Neural progenitor cell (in vitro differentiated cells): Measurements from ENCODE around the gene SLITRK6. TPM values are rescaled to one million over a fixed set of nuclear protein-coding genes. Genes with fewer than 3 reads are reported as not detected.

Experiments used
- DNase-seq: peaks from one replicate; pipeline ENCODE4 v3.0.0-alpha.2; 2016; ENCODE audit warnings: low spot score
- H2AFZ ChIP-seq: fragments of 200-600 bp; sonication (generic); replicated peaks from 2 replicates; pipeline ENCODE4 v1.6.1; 2016; ENCODE audit warnings: antibody characterized with exemption
- H3F3A ChIP-seq: fragments of 200-600 bp; sonication (generic); 2 replicates; pipeline ENCODE4 v1.6.1; 2016; ENCODE audit warnings: antibody characterized with exemption, low read depth
- H3K27ac ChIP-seq: fragments of 200-600 bp; sonication (generic); 2 replicates; pipeline ENCODE4 v1.5.1; 2016; ENCODE audit warnings: mild to moderate bottlenecking
- H3K27me3 ChIP-seq: fragments of 200-600 bp; sonication (generic); 2 replicates; pipeline ENCODE4 v1.6.1; 2016; ENCODE audit warnings: mild to moderate bottlenecking, moderate library complexity
- H3K36me3 ChIP-seq: fragments of 200-600 bp; sonication (generic); 2 replicates; pipeline ENCODE4 v1.5.1; 2016
- H3K4me1 ChIP-seq: fragments of 200-600 bp; sonication (generic); 2 replicates; pipeline ENCODE4 v1.6.1; 2016; ENCODE audit warnings: mixed run types
- H3K4me2 ChIP-seq: fragments of 200-600 bp; sonication (generic); 2 replicates; pipeline ENCODE4 v1.6.1; 2016
- H3K4me3 ChIP-seq: fragments of 200-600 bp; sonication (generic); 2 replicates; pipeline ENCODE4 v1.5.1; 2016
- H3K79me2 ChIP-seq: fragments of 200-600 bp; sonication (generic); 2 replicates; pipeline ENCODE4 v1.6.1; 2016; ENCODE audit warnings: low read depth
- H3K9ac ChIP-seq: fragments of 200-600 bp; sonication (generic); 2 replicates; pipeline ENCODE4 v1.6.1; 2016
- H3K9me3 ChIP-seq: fragments of 200-600 bp; sonication (generic); 2 replicates; pipeline ENCODE4 v1.5.1; 2016; ENCODE audit warnings: low read depth
- H4K20me1 ChIP-seq: fragments of 200-600 bp; sonication (generic); 2 replicates; pipeline ENCODE4 v1.6.1; 2016; ENCODE audit warnings: low read depth
- H3K27ac Mint-ChIP-seq: 3 replicates; pipeline ENCODE4 v1.8.0; 2021; ENCODE audit warnings: mixed read lengths
- H3K27me3 Mint-ChIP-seq: 2 replicates; pipeline ENCODE4 v1.8.0; 2022; ENCODE audit warnings: low read depth, mild to moderate bottlenecking, inconsistent platforms, moderate library complexity, mixed read lengths; ENCODE audit not compliant: insufficient read depth
- H3K36me3 Mint-ChIP-seq: 3 replicates; pipeline ENCODE4 v1.8.0; 2021; ENCODE audit warnings: mixed read lengths
- H3K4me1 Mint-ChIP-seq: 3 replicates; pipeline ENCODE4 v1.8.0; 2021; ENCODE audit warnings: mixed read lengths
- H3K4me3 Mint-ChIP-seq: 3 replicates; pipeline ENCODE4 v1.8.0; 2021; ENCODE audit warnings: mild to moderate bottlenecking, moderate library complexity, mixed read lengths
- H3K9me3 Mint-ChIP-seq: 3 replicates; pipeline ENCODE4 v1.8.0; 2020; ENCODE audit warnings: mixed read lengths
- CTCF ChIP-seq: fragments of 200-600 bp; sonication (generic); IDR thresholded peaks from 2 replicates; pipeline ENCODE4 v1.5.1; 2017; ENCODE audit warnings: antibody characterized with exemption, mild to moderate bottlenecking
- EZH2 ChIP-seq: fragments of 200-600 bp; sonication (generic); IDR thresholded peaks from 2 replicates; pipeline ENCODE4 v1.6.1; 2017; ENCODE audit warnings: antibody characterized with exemption, mild to moderate bottlenecking, moderate library complexity
- EZH2phosphoT487 ChIP-seq: fragments of 200-600 bp; sonication (generic); IDR thresholded peaks from 2 replicates; pipeline ENCODE4 v1.6.1; 2017; ENCODE audit warnings: antibody characterized with exemption
- total RNA-seq: library from RNA; depleted of rRNA; stranded (reverse); fragments of >200 nt; gene quantifications from 2 replicates; pipeline ENCODE4 v1.2.3, GENCODE V29; 2015; ENCODE audit warnings: low replicate concordance

SLITRK6 gene
- 0.59 and 0.75 TPM in 2 replicates for total RNA-seq

- Histone ChIP-seq H3K36me3 (no peaks in the 10 kb centered on the region), H3K4me1 (peaks cover 9% of the 10 kb centered on the region), H3K4me2 (peak within 1 kb of the TSS; percentile 65), H2AFZ (peak within 1 kb of the TSS; percentile 72), H3K27me3 (no peaks in the 10 kb centered on the region), H3K9ac (no peak within 1 kb of the TSS), H4K20me1 (no peaks in the 10 kb centered on the region), H3K9me3 (no peaks in the 10 kb centered on the region), H3K27ac (no peak within 1 kb of the TSS), H3K79me2 (no peaks in the 10 kb centered on the region), H3K4me3 (peak within 1 kb of the TSS; percentile 23), H3F3A (no peaks in the 10 kb centered on the region)
- Mint-ChIP-seq H3K4me1 (peaks cover 12% of the 10 kb centered on the region), H3K36me3 (no peaks in the 10 kb centered on the region), H3K4me3 (peak within 1 kb of the TSS; percentile 75), H3K27me3 (no peaks in the 10 kb centered on the region), H3K27ac (peak within 1 kb of the TSS; percentile 61), H3K9me3 (no peaks in the 10 kb centered on the region)
- TF ChIP-seq EZH2 = no peak
- peak; percentile 27 for TF ChIP-seq CTCF
- no peak for TF ChIP-seq EZH2phosphoT487
- peak; percentile 74 for DNase-seq
Measured at GRCh38 chr13:85799097-85799582, at the start of gene SLITRK6. TSS of gene SLITRK6 (minus strand) at chr13:85799419. CDS start at chr13:85796508, 2,911 bp downstream.

GRCh38 chr13:85847012-85847411 is 47.8 kb upstream of the SLITRK6 start:
- Mint-ChIP-seq H3K9me3 (peaks cover 19% of the 10 kb centered on the region), H3K4me1 (no peaks in the 10 kb centered on the region), H3K36me3 (peaks cover 2% of the 10 kb centered on the region)

GRCh38 chr13:85841427-85841826 is 42.2 kb upstream of the SLITRK6 start:
- H3K27ac Mint-ChIP-seq = no peak overlapping the region
- H3K9ac ChIP-seq = no peak overlapping the region
- no peaks in the 10 kb centered on the region for H3K27me3 ChIP-seq
- no peak overlapping the region for H3K4me2 ChIP-seq
- no peaks in the 10 kb centered on the region for H3K4me1 Mint-ChIP-seq
- no peak overlapping the region for H3K4me3 Mint-ChIP-seq
- no peak overlapping the region for H3K27ac ChIP-seq
- H3K36me3 ChIP-seq = no peaks in the 10 kb centered on the region
- no peaks in the 10 kb centered on the region for H3K4me1 ChIP-seq
- H3K4me3 ChIP-seq = no peak overlapping the region
- no peaks in the 10 kb centered on the region for H4K20me1 ChIP-seq
- H2AFZ ChIP-seq = no peak overlapping the region
- peaks cover 4% of the 10 kb centered on the region for H3K9me3 Mint-ChIP-seq
- H3F3A ChIP-seq = no peaks in the 10 kb centered on the region
- no peak for DNase-seq
- no peaks in the 10 kb centered on the region for H3K79me2 ChIP-seq
- H3K27me3 Mint-ChIP-seq = no peaks in the 10 kb centered on the region
- no peaks in the 10 kb centered on the region for H3K9me3 ChIP-seq
- H3K36me3 Mint-ChIP-seq = no peaks in the 10 kb centered on the region
- TF ChIP-seq EZH2 = no peak
- no peak for TF ChIP-seq EZH2phosphoT487
- no peak for TF ChIP-seq CTCF

More at GRCh38 chr13:85847012-85847411, 47.8 kb upstream of the SLITRK6 start:
- DNase-seq = no peak
- no peaks in the 10 kb centered on the region for H3F3A ChIP-seq
- no peaks in the 10 kb centered on the region for H4K20me1 ChIP-seq
- no peak overlapping the region for H3K4me2 ChIP-seq
- no peak overlapping the region for H3K9ac ChIP-seq
- no peaks in the 10 kb centered on the region for H3K4me1 ChIP-seq
- Mint-ChIP-seq H3K27ac (no peak overlapping the region), H3K4me3 (no peak overlapping the region), H3K27me3 (no peaks in the 10 kb centered on the region)
- TF ChIP-seq CTCF = no peak
- no peaks in the 10 kb centered on the region for H3K9me3 ChIP-seq
- H3K79me2 ChIP-seq = no peaks in the 10 kb centered on the region
- H3K36me3 ChIP-seq = no peaks in the 10 kb centered on the region
- no peak overlapping the region for H3K27ac ChIP-seq
- H3K27me3 ChIP-seq = no peaks in the 10 kb centered on the region
- no peak overlapping the region for H3K4me3 ChIP-seq
- H2AFZ ChIP-seq = no peak overlapping the region
